IPS-NIHi11 (cell line): Measurements from ENCODE around the gene ILDR1.

ENCODE experiments used
- DNase-seq: peaks from one replicate; pipeline ENCODE4 v3.0.0; 2012; ENCODE audit warnings: mixed read lengths, low spot score

ILDR1 gene

GRCh38 chr3:122014741-122015140, 7.3 kb downstream of the ILDR1 start:
- no peak for DNase-seq

- no peak for DNase-seq
These were observed 8.6 kb downstream of the ILDR1 start for GRCh38 chr3:122013448-122013925.

- DNase-seq: no peak
These were observed 9.2 kb downstream of the ILDR1 start for GRCh38 chr3:122012821-122013220.

GRCh38 chr3:122011396-122011795, 10.7 kb downstream of the ILDR1 start:
- DNase-seq: no peak

- no peak for DNase-seq
These were observed 11.5 kb downstream of the ILDR1 start for GRCh38 chr3:122010506-122010905.

GRCh38 chr3:122008166-122008565, 13.9 kb downstream of the ILDR1 start:
- no peak for DNase-seq

- DNase-seq: no peak
These were observed 15.8 kb downstream of the ILDR1 start for GRCh38 chr3:122006267-122006666.

- peak; percentile 50 for DNase-seq
These were observed 17.0 kb downstream of the ILDR1 start for GRCh38 chr3:122004991-122005565.

GRCh38 chr3:122004107-122004506, 17.9 kb downstream of the ILDR1 start:
- DNase-seq: no peak

GRCh38 chr3:122003606-122004005, 18.4 kb downstream of the ILDR1 start:
- no peak for DNase-seq

- no peak for DNase-seq
These were observed 18.9 kb downstream of the ILDR1 start for GRCh38 chr3:122003112-122003511.

GRCh38 chr3:122002611-122003010, 19.4 kb downstream of the ILDR1 start:
- no peak for DNase-seq

- DNase-seq: no peak
These were observed 20.2 kb downstream of the ILDR1 start for GRCh38 chr3:122001892-122002291.

GRCh38 chr3:122000936-122001605, 21.0 kb downstream of the ILDR1 start:
- peak; percentile 46 for DNase-seq

- no peak for DNase-seq
These were observed 22.1 kb downstream of the ILDR1 start for GRCh38 chr3:121999931-122000330.

GRCh38 chr3:121998611-121999473, 23.2 kb downstream of the ILDR1 start:
- DNase-seq: no peak

- no peak for DNase-seq
These were observed 23.9 kb downstream of the ILDR1 start for GRCh38 chr3:121998030-121998580.

GRCh38 chr3:121997372-121997771, 24.7 kb downstream of the ILDR1 start:
- no peak for DNase-seq

- DNase-seq: no peak
These were observed 25.6 kb downstream of the ILDR1 start for GRCh38 chr3:121996441-121996840.

GRCh38 chr3:121995161-121996137, 26.6 kb downstream of the ILDR1 start:
- DNase-seq: peak; percentile 80

- no peak for DNase-seq
These were observed 27.5 kb downstream of the ILDR1 start for GRCh38 chr3:121994551-121994950.
